ENCODE results near the gene HOXB2.
"Not testable (repeated sequence)": the region's sequence is repeated elsewhere in the genome, so short reads cannot be mapped to it uniquely, and the experiment has no call there.

HOXB2 gene

DNA sequence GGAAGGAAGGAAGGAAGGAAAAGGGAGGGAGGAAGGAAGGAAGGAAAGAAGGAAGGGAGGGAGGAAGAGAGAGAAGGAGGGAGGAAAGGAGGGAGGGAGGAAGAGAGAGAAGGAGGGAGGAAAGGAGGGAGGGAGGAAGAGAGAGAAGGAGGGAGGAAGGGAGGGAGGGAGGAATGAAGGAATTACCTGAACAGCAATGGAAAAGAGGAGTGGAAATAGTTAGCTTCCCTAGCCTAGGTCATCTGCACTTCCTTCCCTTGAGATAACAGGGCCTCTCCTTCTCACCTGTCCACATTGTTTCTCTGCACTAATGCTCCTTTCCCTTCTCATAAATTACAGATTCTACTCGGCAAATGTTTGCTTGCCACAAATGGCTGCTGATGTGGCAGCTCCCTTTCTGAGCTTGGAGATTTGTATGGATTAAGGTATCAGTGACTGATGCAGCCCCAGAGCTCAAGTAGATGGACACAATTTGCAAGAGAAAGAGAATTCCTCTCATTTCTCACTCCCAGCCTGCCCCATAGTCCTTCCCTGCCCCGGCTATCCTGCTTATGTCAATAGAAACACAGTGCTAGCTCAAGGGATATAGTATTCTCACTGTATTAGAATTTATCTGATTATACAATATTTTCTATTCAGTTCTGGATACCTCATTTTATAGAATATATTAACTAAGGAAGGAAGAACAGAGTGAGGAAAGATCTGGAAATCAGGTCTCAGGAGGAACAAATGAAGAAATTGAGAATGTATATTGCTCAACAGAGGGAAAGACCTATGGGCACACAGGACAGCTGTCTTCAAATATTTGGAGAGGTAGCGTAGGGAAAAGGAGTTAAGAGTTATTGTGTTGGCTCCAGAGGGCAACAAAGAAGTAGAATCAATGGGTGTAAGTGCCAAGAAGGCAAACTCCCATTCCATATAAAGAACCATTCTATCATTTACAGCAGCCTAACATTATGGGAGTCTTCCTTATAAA is 28.7 kb downstream of the HOXB2 start:
- no peak for DNase-seq (ENCODE audit: low read depth, low spot score)

DNA sequence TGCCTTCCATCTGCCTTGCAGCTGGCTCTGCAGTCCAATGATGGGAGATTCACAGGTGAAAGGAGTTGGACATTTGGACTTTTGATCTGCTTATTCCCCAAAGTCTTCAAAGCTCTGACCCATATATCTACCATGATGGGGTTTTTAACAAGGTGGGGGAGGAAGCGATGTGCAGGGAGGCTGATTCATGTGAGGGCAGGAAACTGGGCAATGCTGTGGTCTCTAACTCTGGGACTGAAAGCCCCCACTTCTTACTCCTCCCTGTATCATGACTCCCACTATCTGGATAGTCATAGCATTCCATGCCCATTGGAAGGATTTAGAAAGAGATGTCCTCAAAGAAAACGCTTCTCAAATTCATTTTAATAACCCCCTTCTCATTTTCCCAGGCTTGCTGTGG is 30.4 kb downstream of the HOXB2 start:
- DNase-seq (ENCODE audit: low read depth, low spot score): no peak

DNA sequence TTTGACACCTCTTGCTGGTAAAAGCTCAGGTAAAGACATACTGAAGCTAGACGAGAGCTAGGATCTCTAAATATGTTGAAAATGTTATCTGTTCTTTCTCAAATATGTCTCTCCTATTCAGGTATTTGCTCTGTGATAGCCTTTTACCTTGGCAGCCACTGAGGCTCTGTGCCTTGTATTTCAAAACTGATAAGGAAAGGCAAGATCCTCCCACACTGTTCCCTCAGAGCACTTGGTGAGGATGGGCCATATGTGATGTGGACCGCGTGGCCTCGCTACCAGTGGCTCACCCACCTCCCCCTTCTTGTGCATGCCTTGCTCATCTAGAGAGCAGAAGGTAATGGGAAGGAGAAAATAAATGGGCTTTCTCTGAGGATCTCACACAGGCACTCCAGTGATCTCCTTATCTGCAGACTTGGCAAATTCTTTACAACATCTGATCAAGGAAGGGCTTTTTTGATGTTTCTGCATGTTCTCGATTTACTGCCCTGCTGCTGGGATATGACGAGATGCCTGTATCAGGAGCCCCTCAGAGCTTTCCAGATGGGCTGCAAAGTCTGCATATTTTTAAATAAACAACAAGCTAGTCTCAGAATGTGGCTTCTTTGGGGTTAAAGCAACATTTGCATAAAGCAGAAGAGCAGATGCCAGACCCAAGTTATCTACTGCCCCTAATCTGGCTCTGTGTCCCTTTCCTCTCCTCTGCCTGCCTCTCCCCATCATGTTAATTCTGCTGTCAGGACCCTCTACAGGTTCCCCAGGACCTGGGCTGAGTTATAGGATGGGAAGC is 31.0 kb downstream of the HOXB2 start:
- DNase-seq (ENCODE audit: low read depth, low spot score): no peak

DNA sequence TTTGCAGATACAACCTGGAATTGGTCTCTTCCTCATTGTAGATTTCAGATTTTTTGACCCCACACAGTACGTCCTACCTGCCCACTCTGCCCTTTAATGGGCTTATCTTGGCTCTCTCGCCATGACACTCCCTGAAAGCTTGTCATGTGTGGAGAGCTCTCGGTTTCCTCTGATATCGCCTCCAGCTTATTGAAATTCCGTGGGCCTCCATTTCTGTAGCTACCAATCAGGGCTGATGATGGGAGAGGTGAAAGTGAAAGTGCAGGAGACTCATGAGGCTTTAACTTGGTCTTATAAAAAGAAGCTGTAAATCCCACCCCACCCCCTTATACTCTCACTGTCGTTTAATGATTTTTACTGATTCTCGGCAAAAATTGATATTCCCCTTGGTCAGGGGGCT is 31.8 kb downstream of the HOXB2 start:
- no peak for DNase-seq (ENCODE audit: low read depth, low spot score)

DNA sequence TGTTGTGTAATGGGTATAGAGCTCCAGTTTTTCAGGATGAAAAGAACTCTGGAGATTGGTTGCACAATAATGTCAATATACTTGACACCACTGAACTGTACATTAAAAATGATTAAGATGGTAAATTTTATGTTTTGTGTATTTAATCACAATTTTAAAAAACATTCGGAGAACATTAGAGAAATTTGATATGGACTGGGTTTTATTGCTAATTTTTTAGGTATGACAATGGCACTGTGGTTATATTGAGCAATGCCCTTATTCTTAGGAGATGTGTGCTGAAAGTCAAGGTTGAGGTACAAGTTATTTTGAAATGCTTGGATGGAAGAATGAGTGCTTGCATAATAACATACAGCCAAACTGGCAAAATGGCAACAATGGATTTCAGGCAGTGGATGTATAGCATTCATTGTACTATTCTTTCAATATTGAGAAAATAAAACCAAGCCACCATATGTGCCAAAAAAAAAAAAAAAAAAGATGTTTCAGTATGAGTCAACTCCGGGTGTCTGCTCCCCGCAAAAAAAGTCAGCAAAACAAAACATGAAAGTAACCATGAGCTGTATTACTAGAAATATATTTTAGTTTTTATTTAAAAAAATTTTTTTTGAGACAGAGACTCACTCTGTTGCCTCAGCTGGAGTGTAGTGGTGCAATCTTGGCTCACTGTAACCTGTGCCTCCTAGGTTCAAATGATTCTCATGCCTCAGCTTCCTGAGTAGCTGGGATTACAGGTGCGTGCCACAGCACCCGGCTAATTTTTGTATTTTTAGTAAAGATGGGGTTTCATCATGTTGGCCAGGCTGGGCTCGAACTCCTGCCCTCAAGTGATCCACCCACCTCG is 33.9 kb downstream of the HOXB2 start:
- DNase-seq (ENCODE audit: low read depth, low spot score): no peak

DNA sequence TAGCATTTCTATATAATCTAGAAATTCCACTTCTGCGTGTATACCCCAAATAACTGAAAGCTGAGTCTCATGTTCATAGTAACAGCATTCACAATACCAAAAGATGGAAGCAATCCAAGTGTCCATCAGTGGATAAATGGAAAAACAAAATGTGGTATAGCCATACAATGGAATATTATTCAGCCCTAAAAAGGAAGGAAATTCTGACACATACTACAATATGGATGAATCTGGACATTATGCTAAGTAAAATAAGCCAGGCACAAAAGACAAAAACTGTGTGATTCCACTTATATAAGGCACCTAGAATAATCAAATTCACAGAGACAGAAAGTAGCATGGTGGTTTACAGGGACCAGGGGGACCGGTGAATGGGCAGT is 34.5 kb downstream of the HOXB2 start:
- no peak for DNase-seq (ENCODE audit: low read depth, low spot score)

DNA sequence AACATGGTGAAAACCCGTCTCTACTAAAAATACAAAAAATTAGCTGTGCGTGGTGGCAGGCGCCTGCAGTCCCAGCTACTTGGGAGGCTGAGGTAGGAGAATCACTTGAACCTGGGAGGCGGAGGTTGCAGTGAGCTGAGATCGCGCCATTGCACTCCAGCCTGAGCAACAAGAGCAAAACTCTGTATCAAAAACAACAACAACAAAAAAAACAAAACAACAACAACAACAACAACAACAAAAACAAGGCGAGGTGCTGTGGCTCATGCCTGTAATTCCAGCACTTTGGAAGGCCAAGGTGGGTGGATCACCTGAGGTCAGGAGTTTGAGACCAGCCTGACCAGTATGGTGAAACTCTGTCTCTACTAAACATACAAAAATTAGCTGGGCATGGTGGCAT is 35.2 kb downstream of the HOXB2 start:
- DNase-seq (ENCODE audit: low read depth, low spot score): not testable (repeated sequence)

DNA sequence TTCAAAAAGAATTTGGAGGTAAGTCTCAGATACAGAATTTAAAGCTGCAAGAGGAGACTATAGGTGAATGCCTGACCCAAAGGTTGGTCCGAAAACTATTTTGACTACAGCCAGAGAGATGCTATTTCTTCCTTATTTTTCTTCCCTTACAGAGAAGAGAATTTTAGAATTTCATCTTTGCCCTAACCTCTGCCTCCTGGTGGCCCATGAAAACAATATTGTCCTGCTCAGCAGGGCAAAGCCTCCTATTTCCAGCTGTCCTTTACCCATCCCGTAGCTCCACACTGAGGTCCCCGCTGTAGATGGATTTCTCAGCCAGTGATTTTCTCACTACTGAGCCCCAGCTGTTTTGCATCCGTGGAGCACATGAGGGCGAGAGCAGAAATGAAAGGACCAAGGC is 38.7 kb downstream of the HOXB2 start:
- no peak for DNase-seq (ENCODE audit: low read depth, low spot score)

DNA sequence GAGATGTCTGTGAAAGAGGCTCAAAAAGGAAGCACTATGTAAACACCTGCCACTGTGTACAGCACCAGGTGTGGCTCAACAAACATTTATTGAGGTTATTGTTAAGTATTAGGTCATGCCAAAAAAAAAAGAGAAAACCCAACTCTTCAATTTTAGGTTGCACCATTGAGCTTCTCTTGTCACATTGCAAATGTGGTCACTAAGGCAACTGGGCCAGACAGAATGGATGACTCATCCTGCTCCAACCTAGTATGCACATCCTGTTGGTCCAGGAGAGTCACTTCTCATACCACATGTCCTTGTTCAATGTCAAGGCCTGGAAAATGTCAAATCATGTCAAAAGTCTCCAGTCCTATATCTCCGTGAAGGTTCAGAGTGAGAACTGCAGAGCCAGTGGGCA is 39.1 kb downstream of the HOXB2 start:
- DNase-seq (ENCODE audit: low read depth, low spot score): no peak

DNA sequence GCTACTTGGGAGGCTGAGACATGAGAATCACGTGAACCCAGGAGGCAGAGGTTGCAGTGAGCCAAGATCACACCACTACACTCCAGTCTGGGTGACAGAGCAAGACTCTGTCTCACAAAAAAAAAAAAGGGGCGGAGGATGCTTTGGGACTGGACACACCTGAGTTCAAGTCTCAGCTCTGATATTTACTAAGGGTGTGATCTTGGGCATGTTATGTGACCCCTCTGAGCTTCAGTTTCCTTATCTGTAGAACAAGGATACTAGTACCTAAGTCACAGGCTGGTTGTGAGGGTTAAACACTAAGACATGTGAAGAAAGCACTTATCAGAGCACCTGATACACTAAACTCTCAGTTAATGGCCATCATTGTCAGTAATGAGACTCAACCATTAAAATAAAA is 40.0 kb downstream of the HOXB2 start:
- no peak for DNase-seq (ENCODE audit: low read depth, low spot score)

DNA sequence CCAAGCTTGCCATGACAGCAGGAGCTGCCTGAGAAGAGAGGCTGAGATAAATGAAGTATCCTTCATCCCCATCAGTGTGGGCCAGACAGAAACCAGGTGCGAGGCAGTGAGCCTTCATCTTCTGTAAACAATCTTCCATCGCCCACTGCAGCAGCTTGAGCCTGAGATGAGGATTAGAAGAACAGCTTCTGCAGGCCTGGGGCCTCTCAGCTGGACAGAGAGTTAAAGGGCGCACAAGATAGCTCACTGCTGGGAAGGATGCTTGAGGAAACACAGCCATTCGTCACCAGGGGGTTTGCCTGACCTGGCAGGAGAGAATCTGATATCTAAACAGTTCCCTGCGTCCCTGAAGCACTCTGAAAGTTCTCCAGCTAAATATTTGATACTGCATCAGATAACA is 41.2 kb downstream of the HOXB2 start:
- no peak for DNase-seq (ENCODE audit: low read depth, low spot score)

DNA sequence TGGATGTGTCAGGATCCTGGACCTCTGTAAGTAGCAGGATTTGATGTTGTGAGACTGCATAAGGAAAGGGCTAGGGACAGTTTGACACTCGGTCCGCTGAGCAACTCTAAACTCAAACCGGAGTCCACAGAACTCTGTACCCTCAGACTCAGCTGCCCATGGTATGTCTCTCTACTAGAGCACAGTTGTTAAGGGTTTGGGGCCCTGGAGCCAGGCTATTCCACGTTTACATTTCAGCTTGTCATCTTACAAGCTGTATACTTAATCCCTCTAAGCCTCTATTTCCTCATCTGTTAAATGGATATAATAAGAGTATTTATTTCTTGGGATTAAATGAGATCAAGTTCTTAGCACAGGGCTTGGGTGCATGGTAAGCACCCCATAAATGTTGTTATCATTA is 42.0 kb downstream of the HOXB2 start:
- no peak for DNase-seq (ENCODE audit: low read depth, low spot score)

DNA sequence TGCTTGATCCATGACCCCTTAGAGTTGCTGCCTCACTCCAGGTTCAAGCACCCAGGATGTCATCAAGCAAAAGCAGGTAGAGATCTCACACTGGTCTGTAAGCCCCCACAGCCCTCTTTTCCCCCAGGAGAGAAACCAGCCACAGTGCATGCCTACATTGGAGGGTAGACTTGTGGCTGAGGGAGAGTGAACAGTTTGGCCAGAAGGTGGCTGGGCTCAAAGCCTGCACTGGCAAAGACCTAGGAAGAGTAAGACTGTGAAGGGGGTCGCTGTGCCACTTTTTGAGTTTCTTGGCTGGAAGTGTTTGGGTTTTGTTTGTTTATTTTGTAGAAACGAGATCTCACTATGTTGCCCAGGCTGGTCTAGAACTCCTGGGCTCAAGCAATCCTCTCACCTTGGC is 42.6 kb downstream of the HOXB2 start:
- DNase-seq (ENCODE audit: low read depth, low spot score): no peak

DNA sequence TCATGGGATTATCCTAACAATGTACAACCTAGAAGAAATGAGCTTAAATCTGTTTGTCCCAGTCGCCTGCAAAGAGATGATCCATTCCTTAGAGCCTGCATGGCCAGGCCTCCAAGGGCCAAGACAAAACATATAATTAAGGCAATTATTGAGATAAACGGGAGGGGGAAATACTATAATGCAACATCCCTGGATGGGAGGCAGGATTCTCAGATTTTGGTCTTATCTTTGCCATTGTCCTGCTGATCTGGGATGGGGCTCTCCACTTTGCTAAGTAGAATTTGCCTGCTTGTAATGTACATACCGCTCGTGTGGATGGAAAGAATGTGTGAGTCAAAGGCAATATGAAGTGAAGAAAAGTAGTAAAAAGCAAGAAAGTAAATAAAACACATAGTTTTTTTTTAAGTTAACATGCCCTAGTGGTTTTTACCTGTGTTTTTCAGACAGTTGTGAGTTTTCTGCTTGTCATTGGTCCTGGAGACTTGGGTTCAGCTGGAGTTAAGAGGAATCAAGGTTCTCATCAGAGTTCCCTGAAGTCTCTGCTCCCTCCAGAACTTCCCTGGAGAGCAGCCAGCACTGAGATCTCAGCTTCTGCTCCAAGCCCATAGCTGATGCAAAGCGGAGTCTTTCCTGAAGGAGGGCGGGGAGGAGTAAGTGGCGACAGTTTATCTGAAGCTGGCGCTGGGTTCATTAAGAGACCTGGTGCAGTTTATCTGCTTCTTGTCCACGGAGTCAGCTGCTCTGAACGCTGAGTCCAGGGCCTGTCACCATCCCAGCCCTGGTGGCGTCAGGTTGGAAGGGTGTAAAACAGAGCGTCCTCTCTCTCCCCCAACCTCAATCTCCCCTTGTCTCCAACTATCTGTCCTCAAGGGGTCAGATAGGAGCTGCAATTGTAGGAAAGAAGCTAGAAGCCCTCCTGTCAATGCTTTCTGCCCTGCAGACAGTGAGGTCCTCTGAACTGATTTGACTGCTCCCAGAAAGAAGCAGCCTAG is 44.2 kb downstream of the HOXB2 start:
- DNase-seq (ENCODE audit: low read depth, low spot score): no peak

DNA sequence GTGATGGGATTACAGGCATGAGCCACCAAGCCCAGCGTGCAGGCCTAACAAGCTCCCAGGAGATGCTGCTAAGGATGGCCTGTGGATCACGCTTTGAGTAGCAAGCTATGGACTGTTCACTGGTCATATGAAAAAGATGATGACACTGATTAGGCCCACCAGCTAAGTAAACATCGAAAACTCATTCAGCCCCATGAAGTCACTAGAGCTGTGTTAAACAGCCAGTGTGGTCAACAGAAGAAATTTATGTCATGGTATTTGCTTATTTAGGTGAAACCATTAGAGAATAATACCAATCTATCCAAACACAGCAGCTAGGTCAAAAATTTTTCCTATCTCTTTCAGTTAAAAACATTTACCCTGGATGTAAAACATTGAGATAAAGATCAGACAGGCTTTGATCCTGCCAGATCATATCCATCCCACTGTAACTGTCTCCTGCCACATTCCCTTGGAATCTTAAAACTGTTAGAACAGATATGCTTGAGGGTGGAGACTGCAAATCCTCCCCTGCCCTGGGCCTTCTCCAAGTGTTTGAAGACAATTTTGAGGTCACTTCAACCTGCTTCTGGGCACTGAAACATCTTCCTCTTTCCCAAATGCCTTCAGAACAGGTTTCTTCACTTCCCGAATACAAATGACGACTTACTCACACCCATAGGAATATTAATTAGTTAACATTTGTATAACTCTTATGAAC is 45.0 kb downstream of the HOXB2 start:
- no peak for DNase-seq (ENCODE audit: low read depth, low spot score)

DNA sequence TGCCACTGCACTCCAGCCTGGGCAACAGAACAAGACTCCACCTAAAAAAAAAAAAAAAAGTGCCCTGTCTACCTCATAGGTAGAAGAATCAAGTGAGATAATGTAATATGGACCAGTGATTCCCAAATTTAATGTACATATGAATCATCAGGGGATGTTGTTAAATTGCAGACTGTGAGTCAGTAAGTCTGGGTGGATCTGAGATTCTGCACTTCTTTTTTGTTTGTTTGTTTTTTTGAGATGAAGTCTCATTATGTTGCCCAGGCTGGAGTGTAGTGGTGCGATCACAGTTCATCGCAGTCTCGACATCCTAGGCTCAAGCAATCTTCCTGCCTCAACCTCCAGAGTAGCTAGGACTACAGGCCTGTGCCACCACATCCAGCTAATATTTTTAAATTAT is 45.7 kb downstream of the HOXB2 start:
- DNase-seq (ENCODE audit: low read depth, low spot score): no peak

DNA sequence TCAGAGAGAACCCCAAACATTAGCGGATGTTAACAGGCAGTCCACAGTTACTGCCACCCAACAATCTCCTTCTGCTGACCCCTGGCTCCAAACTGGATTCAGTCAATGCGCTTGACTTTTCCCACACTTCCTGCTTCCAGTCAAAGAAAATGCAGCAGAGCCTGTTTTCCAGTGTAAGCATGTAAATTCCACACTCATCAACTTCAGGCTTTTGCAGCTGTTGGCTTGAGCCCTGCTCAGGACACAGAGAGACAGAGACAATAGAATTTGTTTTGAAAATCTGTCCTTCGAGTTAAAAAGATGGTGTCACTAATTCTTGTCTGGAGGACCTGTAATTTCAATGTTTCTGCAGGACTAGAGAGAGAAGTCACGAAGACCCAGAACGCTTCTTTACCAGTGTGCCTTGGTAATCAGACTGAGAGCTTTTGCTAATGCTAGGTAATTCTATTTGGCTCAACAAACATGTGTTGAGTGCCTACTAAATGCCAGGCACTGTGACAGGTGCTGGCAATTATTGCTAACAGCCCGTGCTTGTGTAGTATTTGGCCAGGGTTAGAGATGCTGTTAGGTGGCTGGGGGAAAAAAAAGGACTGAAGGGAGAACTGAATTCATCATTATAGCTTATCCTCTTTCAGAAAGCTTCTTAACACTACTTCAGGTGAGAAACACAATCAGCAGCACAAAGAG is 46.6 kb downstream of the HOXB2 start:
- no peak for DNase-seq (ENCODE audit: low read depth, low spot score)

DNA sequence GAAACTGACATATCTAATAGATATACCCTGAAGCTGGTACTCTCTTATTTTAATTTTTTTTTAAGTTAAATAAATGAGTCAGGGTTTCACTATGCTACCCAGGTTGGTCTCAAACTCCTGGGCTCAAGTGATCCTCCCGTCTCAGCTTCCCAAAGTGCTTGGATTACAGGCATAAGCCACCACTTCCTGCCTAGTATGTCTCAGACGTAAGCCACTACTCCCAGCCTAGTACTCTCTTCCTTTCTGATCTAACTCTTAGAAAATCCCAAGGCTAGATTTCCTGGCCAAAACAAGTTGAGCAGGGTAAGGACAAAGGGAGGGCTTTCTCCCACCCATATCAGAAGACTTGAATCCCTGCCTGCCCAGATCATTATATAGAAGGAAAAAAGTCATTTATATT is 47.8 kb downstream of the HOXB2 start:
- DNase-seq (ENCODE audit: low read depth, low spot score): no peak

DNA sequence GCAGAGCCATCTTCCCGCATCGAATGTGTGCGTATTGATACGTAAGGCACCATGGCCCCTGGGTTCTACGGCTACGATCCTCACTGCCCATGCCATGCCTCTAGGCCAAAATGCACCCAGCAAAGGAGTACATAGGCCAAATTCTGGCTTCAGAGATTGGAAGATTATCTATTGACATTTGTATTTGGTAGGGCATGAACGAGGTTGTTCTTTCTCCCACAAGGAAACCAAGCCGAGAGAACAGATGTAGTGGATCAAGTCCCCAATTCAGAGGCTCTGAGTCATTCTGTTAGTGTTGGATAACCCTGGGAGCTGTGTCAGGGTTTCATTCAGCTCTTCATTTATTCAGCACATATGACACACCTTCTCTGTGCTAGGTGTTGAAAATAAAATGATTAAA is 50.6 kb downstream of the HOXB2 start:
- DNase-seq (ENCODE audit: low read depth, low spot score): no peak
